ENCODE data around the gene C1QTNF6.

C1QTNF6 gene

GRCh38 chr22:37160027-37160426 is 28.0 kb downstream of the C1QTNF6 start:
- no peak for DNase-seq (ENCODE audit: low read depth, low spot score)
- CTCF ChIA-PET: interaction anchor here (0.8 to 9.8 kb wide), 4 partner anchors 11 to 100 kb away, joined by 3 to 199 read pairs (median 3); no protein-coding TSS in a partner anchor

GRCh38 chr22:37158963-37159290 is 29.1 kb downstream of the C1QTNF6 start:
- H3K4me3 ChIP-seq (ENCODE audit: low read depth, low read length): no peak overlapping the region
- no peak for DNase-seq (ENCODE audit: low read depth, low spot score)
- CTCF ChIA-PET: no interaction called here
- TF ChIP-seq CTCF (IDR thresholded peaks at IDR 0.05; ENCODE audit: insufficient read depth, low read length, missing control alignments): no peak
- POLR2A ChIA-PET: no interaction called here

More at GRCh38 chr22:37160027-37160426, 28.0 kb downstream of the C1QTNF6 start:
- TF ChIP-seq CTCF (IDR thresholded peaks at IDR 0.05; ENCODE audit: insufficient read depth, low read length, missing control alignments): no peak
- POLR2A ChIA-PET: no interaction called here
- no peak overlapping the region for H3K4me3 ChIP-seq (ENCODE audit: low read depth, low read length)

- ChIA-PET CTCF (interaction anchor here (1.2 to 3.4 kb wide), 3 partner anchors 8 to 42 kb away, joined by 3 to 21 read pairs (median 10); no protein-coding TSS in a partner anchor), POLR2A (no interaction called here)
- DNase-seq (ENCODE audit: low read depth, low spot score): no peak
- H3K4me3 ChIP-seq (ENCODE audit: low read depth, low read length): no peak overlapping the region
- no peak for TF ChIP-seq CTCF (IDR thresholded peaks at IDR 0.05; ENCODE audit: insufficient read depth, low read length, missing control alignments)
These were observed 30.3 kb downstream of the C1QTNF6 start for GRCh38 chr22:37157516-37158285.

- H3K4me3 ChIP-seq (ENCODE audit: low read depth, low read length): no peak overlapping the region
- no peak for DNase-seq (ENCODE audit: low read depth, low spot score)
- ChIA-PET CTCF (interaction anchor here (0.9 to 3.4 kb wide), 4 partner anchors 9 to 43 kb away, joined by 3 to 21 read pairs (median 7); no protein-coding TSS in a partner anchor), POLR2A (no interaction called here)
- no peak for TF ChIP-seq CTCF (IDR thresholded peaks at IDR 0.05; ENCODE audit: insufficient read depth, low read length, missing control alignments)
These were observed 31.2 kb downstream of the C1QTNF6 start for GRCh38 chr22:37156686-37157435.

GRCh38 chr22:37155971-37156370 is 32.1 kb downstream of the C1QTNF6 start:
- CTCF ChIA-PET: interaction anchor here (0.9 to 3.4 kb wide), 2 partner anchors 10 to 12 kb away, joined by 4 to 21 read pairs; no protein-coding TSS in a partner anchor
- POLR2A ChIA-PET: no interaction called here
- DNase-seq (ENCODE audit: low read depth, low spot score): no peak
- H3K4me3 ChIP-seq (ENCODE audit: low read depth, low read length): no peak overlapping the region
- TF ChIP-seq CTCF (IDR thresholded peaks at IDR 0.05; ENCODE audit: insufficient read depth, low read length, missing control alignments): no peak

Data from AG04449 (cell line).